Left renal cortex interstitium (tissue), 4 donors: ENCODE results near the gene CCDC102B. TPM values are rescaled to one million over a fixed set of nuclear protein-coding genes. Genes with fewer than 3 reads are reported as not detected.
"Not testable (repeated sequence)": the region's sequence is repeated elsewhere in the genome, so short reads cannot be mapped to it uniquely, and the experiment has no call there.

Source experiments
- DNase-seq, 4 donors: peaks; one replicate each; pipeline ENCODE4 v3.0.0-alpha.2; 2013; ENCODE audit warnings: low read depth in 4 of 4, low spot score in 2 of 4, missing footprints in 1 of 4
- polyA plus RNA-seq, 4 donors: library from polyadenylated mRNA; unstranded; fragments of 120-200 nt; gene quantifications; one replicate each; pipeline ENCODE4 v1.2.1, GENCODE V29; 2013; ENCODE audit not compliant: insufficient read length in 4 of 4

CCDC102B gene
- polyA plus RNA-seq, 4 donors, result 6.1 to 9.1 (median 7.8) TPM

DNA sequence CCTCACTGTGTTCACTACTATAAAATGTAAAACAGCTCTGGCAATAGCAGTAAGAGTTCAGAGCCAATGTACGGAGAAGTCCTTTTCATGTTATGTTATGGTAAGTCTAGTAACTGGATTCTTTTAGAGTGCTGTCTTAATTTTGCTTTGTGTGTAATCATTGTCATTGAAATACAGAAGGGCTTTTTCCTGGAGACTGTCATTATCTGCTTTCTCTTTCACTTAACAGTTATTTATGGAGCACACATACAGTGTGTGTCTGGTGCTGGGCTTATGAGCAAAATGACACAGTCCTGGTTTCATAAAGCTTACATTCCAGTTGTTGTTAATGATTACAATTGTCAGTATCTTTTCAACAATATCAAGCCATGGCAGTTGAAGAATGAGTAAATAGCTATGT lies 95.5 kb downstream of the CCDC102B start:
- DNase-seq, result no peak

GRCh38 chr18:68897286-68897685 lies 99.4 kb downstream of the CCDC102B start:
- no peak for DNase-seq

DNA sequence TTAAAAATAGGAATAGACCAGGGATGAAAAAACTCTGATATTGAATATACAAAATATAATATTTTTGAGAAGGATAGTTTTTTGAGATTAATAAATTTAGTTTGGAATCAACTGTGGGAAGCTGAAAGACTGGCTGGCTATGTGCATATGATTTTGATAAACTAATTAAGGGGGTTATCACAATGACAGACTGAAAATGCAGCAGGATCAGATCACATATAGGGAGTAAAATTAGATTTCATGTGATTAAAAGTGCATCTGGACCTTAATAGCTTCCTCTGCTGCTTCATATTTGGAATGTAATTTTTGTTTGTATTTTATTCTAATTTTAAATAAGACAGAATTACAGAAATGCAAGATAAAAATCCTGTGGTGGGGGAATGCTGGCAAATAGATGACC lies 111.7 kb downstream of the CCDC102B start:
- no peak for DNase-seq

DNA sequence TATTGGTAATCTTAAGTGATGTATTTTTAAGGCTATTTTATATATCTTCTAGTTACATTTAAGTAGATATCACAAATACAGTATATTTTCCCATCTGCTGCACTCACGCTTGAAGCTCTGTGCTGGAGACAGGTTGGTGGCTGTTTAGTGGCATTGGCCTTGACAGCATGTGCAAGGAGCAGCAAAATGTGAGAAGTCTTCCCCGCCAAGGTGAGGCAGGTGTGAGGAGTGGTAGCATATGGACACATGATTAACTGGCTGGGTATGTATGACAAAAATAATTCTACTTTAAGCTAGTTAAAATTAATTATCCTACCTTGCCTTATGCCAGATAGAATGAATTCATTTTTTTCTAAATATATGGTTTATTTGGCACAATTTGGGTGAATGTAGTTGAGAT lies 117.2 kb downstream of the CCDC102B start:
- DNase-seq, result no peak

GRCh38 chr18:68916734-68917133 lies 118.9 kb downstream of the CCDC102B start:
- DNase-seq, result no peak

- no peak for DNase-seq
Measured at GRCh38 chr18:68918216-68918615, 120.3 kb downstream of the CCDC102B start.

DNA sequence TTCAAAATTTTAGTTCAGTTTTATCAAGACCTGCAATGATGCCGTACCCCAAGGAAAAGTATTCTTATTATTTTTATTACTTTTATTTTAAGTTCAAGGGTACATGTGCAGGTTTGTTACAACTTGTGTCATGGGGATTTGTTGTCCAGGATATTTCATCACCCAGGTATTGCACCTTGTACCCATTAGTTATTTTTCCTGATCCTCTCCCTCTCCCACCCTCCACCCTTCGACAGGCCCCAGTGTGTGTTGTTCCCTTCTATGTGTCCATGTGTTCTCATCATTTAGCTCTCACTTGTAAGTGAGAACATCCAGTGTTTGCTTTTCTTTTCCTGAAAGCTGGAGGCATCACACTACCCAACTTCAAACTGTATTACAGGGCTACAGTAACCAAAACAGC lies 122.0 kb downstream of the CCDC102B start:
- DNase-seq, result no peak

- no peak for DNase-seq
Measured at GRCh38 chr18:68922392-68922791, 124.5 kb downstream of the CCDC102B start.

- DNase-seq, result no peak
Measured at GRCh38 chr18:68925268-68925667, 127.4 kb downstream of the CCDC102B start.

DNA sequence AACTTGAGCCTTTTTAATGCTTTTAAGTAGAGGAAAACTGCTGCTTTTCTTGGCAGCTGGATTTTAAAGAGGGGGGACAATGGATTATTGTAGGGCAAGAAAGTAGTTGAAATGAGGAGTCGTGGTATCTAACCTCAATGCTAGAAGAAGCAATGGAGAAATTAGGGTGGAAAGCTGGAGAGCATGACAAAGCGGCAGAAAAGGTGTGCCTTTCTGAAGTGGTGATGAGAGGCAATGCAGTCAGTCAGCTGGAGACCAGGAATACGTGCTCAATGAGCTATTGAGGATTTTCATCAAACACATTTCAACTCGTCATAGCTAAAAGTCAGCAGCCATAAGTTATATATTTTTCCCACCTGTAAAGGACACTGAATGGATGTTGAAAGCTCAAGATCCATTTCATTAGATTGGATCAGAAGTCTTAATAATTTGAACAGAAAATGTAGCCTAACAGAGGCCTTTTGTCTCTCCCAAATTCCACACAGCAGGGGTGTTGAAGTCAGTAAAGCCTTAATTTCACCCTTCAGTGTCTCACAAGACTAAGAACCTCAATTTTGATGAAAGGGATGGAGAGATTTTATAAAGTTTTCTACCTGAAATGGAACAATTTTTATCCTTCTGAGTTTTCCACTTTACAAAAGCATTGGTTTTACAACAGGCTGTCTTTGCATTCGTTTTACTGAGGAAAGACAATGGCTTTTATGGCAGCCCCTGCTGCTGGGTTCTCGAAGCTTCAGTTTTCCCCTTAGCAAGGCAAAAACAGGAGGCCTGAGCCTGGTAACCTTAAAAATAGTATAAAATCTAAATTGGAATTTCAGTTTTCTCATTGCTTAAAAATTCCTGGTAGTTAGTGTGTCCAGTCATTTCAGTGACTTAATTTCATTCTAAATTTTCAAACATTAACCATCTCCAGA lies 131.1 kb downstream of the CCDC102B start:
- no peak for DNase-seq

GRCh38 chr18:68935686-68936085 lies 137.8 kb downstream of the CCDC102B start:
- DNase-seq, result no peak

GRCh38 chr18:68937029-68937599 lies 139.2 kb downstream of the CCDC102B start:
- DNase-seq, result no peak

DNA sequence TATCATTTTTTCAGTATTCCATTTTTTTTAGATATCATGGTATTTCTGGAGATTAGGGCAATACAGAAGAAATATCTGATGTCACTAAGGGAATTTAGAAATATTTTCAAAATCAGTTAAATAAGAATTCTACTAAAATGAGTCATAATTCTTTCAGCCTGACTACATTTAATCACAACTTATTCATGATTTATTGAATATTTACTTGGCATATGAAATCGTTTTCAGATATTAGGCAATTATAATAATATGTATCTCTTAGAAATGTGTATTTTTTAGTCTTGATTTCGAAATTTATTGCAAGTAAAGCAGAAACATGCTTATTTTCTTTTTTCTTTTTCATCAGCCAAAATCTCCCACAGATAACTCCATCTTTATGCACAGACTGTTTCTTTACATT lies 142.2 kb downstream of the CCDC102B start:
- DNase-seq, result no peak

DNA sequence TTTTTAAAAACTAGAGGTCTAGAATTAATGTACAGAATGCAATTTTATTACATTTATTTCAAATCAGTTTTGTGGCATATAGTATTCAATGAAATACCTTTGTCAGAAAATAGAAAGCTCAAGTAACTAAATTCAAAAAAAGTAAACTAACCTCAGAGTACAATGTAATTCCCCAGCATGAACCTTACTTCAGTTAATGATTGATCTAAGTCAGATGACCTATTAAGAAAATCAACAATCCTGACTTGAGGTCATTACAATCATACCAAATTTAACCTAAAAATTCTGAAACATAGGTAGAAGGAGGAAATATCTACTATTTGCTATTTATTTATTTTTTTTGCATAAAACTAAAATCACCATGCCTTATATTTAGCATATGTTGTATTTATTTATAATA lies 142.9 kb downstream of the CCDC102B start:
- no peak for DNase-seq

DNA sequence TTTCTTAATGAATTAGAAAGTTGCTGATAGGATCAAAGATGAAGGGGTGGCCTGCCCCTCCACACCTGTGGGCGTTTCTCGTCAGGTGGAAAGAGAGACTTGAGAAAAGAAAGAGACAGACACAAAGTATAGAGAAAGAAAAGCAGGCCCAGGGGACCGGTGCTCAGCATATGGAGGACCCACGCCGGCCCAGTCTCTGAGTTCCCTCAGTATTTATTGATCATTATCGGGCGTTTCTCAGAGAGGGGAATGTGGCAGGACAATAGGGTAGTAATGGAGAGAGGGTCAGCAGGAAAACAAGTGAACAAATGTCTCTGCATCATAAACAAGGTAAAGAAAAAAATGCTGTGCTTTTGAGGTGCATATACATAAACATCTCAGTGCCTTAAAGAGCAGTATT lies 144.3 kb downstream of the CCDC102B start:
- no peak for DNase-seq

DNA sequence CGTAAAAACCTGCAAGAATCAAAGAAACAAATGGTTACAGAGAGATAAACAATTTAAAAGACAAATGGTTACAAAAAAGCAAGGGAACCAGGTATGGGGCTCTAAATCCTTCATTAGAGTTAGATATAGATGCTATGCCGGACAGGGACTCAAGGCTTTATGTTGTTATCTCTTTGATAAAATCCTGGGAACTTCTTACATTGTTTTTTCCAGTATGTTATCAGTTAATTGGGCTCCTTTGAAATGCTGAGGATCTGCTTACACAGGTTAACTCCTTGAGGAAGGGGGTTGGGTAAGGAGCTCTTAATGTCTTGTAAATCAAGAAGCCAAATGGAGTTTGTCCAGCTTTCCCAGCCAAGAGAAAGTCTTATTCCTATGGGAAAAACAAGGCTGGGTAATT lies 146.0 kb downstream of the CCDC102B start:
- not testable (repeated sequence) for DNase-seq

GRCh38 chr18:68944330-68944729 lies 146.4 kb downstream of the CCDC102B start:
- DNase-seq, result no peak

GRCh38 chr18:68944826-68945225 lies 146.9 kb downstream of the CCDC102B start:
- DNase-seq, result no peak

GRCh38 chr18:68948622-68949021 lies 150.7 kb downstream of the CCDC102B start:
- DNase-seq, result no peak

- DNase-seq, result no peak
Measured at GRCh38 chr18:68954738-68955137, 156.9 kb downstream of the CCDC102B start.

DNA sequence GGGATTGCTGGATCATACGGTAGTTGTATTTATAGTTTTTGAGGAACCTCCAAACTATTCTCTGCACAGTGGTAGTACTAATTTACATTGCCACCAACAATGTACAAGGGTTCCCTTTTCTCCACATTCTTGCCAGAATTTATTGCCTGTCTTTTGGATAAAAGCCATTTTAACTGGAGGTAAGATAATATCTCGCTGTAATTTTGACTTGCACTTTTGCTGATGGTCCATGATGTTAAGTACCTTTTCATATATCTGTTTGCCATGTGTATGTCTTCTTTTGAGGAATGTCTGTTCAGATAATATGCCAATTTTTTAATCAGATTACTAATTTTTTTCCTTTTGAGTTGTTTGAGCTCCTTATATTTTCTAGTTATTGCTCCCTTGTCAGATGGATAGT lies 158.8 kb downstream of the CCDC102B start:
- no peak for DNase-seq

DNA sequence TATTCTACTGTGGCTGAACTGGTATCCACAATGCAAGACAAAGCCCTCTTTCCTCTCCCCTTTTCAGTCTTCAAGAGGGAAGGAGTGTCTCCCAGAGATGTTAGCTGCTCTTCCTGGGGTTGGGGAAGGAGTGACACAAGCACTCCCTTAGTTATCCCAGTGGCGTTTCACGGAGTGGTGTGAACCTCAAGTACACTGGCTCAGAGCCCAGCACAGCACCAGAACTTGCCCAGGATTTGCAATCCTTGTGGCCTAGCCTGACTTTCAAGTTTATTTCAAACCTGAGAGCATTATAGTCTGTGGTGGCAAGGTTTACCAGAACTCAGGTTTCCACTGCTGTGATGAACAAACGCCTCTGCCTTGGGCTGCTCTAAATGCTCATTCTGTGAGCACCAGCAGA lies 162.5 kb downstream of the CCDC102B start:
- DNase-seq, result no peak
